Neuronal stem cell (in vitro differentiated cells): Measurements from ENCODE around the gene CNOT6L.
A peak's percentile ranks its signal among the peaks of the same experiment; 100 is the strongest.

ENCODE experiments used
- DNase-seq: peaks from one replicate; pipeline ENCODE4 v3.0.0-alpha.2; 2013; ENCODE audit warnings: low spot score
- H2AFZ ChIP-seq: one replicate; pipeline ENCODE4 v1.6.1; 2013; ENCODE audit warnings: mild to moderate bottlenecking, low read length, inconsistent platforms
- H2AK5ac ChIP-seq: 2 replicates; pipeline ENCODE4 v1.6.1; 2013; ENCODE audit warnings: low read depth, mild to moderate bottlenecking, inconsistent platforms, low read length, moderate library complexity, mixed read lengths
- H2BK120ac ChIP-seq: 2 replicates; pipeline ENCODE4 v1.6.1; 2013; ENCODE audit warnings: low read depth, mild to moderate bottlenecking, inconsistent platforms, low read length, moderate library complexity, mixed read lengths
- H2BK12ac ChIP-seq: one replicate; pipeline ENCODE4 v1.6.1; 2013; ENCODE audit warnings: low read length, inconsistent platforms
- H2BK15ac ChIP-seq: 2 replicates; pipeline ENCODE4 v1.6.1; 2013; ENCODE audit warnings: mild to moderate bottlenecking, low read length, inconsistent platforms, mixed read lengths
- H2BK5ac ChIP-seq: one replicate; pipeline ENCODE4 v1.6.1; 2013; ENCODE audit warnings: inconsistent platforms, mild to moderate bottlenecking, low read length, moderate library complexity
- H3K14ac ChIP-seq: one replicate; pipeline ENCODE4 v1.6.1; 2013; ENCODE audit warnings: low read length, inconsistent platforms
- H3K18ac ChIP-seq: 2 replicates; pipeline ENCODE4 v1.6.1; 2013; ENCODE audit warnings: low read length, inconsistent platforms
- H3K23ac ChIP-seq: 2 replicates; pipeline ENCODE4 v1.6.1; 2013; ENCODE audit warnings: low read depth, mild to moderate bottlenecking, mixed read lengths, low read length, inconsistent platforms; ENCODE audit not compliant: poor library complexity
- H3K27ac ChIP-seq: replicated peaks from 3 replicates; pipeline ENCODE4 v1.5.1; 2013; ENCODE audit warnings: low read length, inconsistent platforms
- H3K27me3 ChIP-seq, 3 experiments: 2 replicates each; pipeline ENCODE4 v1.6.1; 2013; ENCODE audit warnings: low read length in 3 of 3, mild to moderate bottlenecking in 2 of 3, inconsistent platforms in 1 of 3, low read depth in 1 of 3, mixed read lengths in 1 of 3, moderate library complexity in 1 of 3; ENCODE audit not compliant: control insufficient read depth in 3 of 3, insufficient read depth in 3 of 3
- H3K36me3 ChIP-seq, 2 donors: replicated peaks in 1 of 2; 2 replicates each; pipeline ENCODE4 v1.6.1; 2013; ENCODE audit warnings: low read length in 2 of 2; ENCODE audit not compliant: control insufficient read depth in 2 of 2, insufficient read depth in 2 of 2
- H3K4ac ChIP-seq: 2 replicates; pipeline ENCODE4 v1.6.1; 2013; ENCODE audit warnings: inconsistent platforms, mild to moderate bottlenecking, low read length, moderate library complexity
- H3K4me1 ChIP-seq, 2 donors: 1 replicate in 1 of 2; 2 replicates in 1 of 2; pipeline ENCODE4 v1.6.1; 2013; ENCODE audit warnings: low read length in 2 of 2, low read depth in 1 of 2; ENCODE audit not compliant: control insufficient read depth in 2 of 2, insufficient read depth in 1 of 2
- H3K4me2 ChIP-seq: one replicate; pipeline ENCODE4 v1.6.1; 2013; ENCODE audit warnings: mild to moderate bottlenecking, low read length, inconsistent platforms; ENCODE audit not compliant: insufficient read depth, poor library complexity, severe bottlenecking
- H3K4me3 ChIP-seq, 2 donors: 2 replicates each; pipeline ENCODE4 v1.5.1; 2013; ENCODE audit warnings: low read length in 2 of 2, mild to moderate bottlenecking in 2 of 2, inconsistent platforms in 1 of 2, moderate library complexity in 1 of 2
- H3K79me1 ChIP-seq: one replicate; pipeline ENCODE4 v1.6.1; 2013; ENCODE audit warnings: low read depth, mild to moderate bottlenecking, inconsistent platforms, low read length, moderate library complexity
- H3K9ac ChIP-seq: one replicate; pipeline ENCODE4 v1.6.1; 2013; ENCODE audit warnings: mild to moderate bottlenecking, low read depth, low read length, inconsistent platforms; ENCODE audit not compliant: poor library complexity
- H3K9me3 ChIP-seq, 2 donors: replicated peaks in 1 of 2; 2 replicates each; pipeline versions ENCODE3 to v1.6.1; 2013; ENCODE audit warnings: low read length in 2 of 2, mild to moderate bottlenecking in 2 of 2, inconsistent platforms in 1 of 2, low read depth in 1 of 2, mixed read lengths in 1 of 2, moderate library complexity in 1 of 2; ENCODE audit not compliant: control insufficient read depth in 2 of 2, insufficient read depth in 1 of 2
- H4K8ac ChIP-seq: one replicate; pipeline ENCODE4 v1.6.1; 2013; ENCODE audit warnings: low read depth, mild to moderate bottlenecking, inconsistent platforms, low read length, moderate library complexity
- H4K91ac ChIP-seq: one replicate; pipeline ENCODE4 v1.6.1; 2013; ENCODE audit warnings: low read length, low read depth, mild to moderate bottlenecking, inconsistent platforms; ENCODE audit not compliant: poor library complexity
- WGBS, 2 donors: extraction: QIAGEN DNeasy Blood & Tissue Kit; methylation state at CpG; one replicate each; pipeline ENCODE4 v1.1.7; 2013; ENCODE audit warnings: missing lambda C conversion rate in 2 of 2, mixed read lengths in 1 of 2; ENCODE audit not compliant: insufficient read length in 2 of 2, insufficient replicate concordance in 1 of 2; ENCODE audit errors: extremely low coverage in 2 of 2; 5-methylcytosine and 5-hydroxymethylcytosine counted together

CNOT6L gene

GRCh38 chr4:77845400-77845799 is 26.2 kb upstream of the CNOT6L start:
- Histone ChIP-seq H3K27me3 (no peaks in the 10 kb centered on the region), H2AFZ (no peak overlapping the region), H3K4me3 (no peak overlapping the region), H3K4ac (no peak overlapping the region), H4K91ac (no peak overlapping the region), H2BK5ac (no peak overlapping the region), H2BK12ac (no peak overlapping the region), H2BK15ac (no peak overlapping the region), H3K18ac (no peak overlapping the region), H3K14ac (no peak overlapping the region), H3K27ac (no peak overlapping the region), H3K4me2 (no peak overlapping the region), H3K36me3 (no peaks in the 10 kb centered on the region), H3K9ac (no peak overlapping the region), H3K79me1 (no peaks in the 10 kb centered on the region), H2AK5ac (no peak overlapping the region), H3K23ac (no peak overlapping the region), H2BK120ac (no peak overlapping the region), H3K4me1 (no peaks in the 10 kb centered on the region), H4K8ac (no peak overlapping the region), H3K9me3 (no peaks in the 10 kb centered on the region)
- no peak for DNase-seq
- no CpG with 5 or more reads among the region's 1 CpG for WGBS, 2 donors

- no peaks in the 10 kb centered on the region for H3K79me1 ChIP-seq
- H3K9me3 ChIP-seq = no peaks in the 10 kb centered on the region
- DNase-seq = no peak
- no peak overlapping the region for H2BK120ac ChIP-seq
- H3K4me1 ChIP-seq = no peaks in the 10 kb centered on the region
- H3K4me2 ChIP-seq = no peak overlapping the region
- no peak overlapping the region for H3K14ac ChIP-seq
- H3K4me3 ChIP-seq = no peak overlapping the region
- no peak overlapping the region for H3K9ac ChIP-seq
- no CpG with 5 or more reads among the region's 1 CpG for WGBS, 2 donors
- H3K27me3 ChIP-seq = no peaks in the 10 kb centered on the region
- H3K23ac ChIP-seq = no peak overlapping the region
- no peak overlapping the region for H3K27ac ChIP-seq
- no peaks in the 10 kb centered on the region for H3K36me3 ChIP-seq
- no peak overlapping the region for H2AFZ ChIP-seq
- no peak overlapping the region for H2BK12ac ChIP-seq
- no peak overlapping the region for H3K4ac ChIP-seq
- no peak overlapping the region for H2BK15ac ChIP-seq
- no peak overlapping the region for H4K8ac ChIP-seq
- no peak overlapping the region for H2BK5ac ChIP-seq
- no peak overlapping the region for H2AK5ac ChIP-seq
- H4K91ac ChIP-seq = no peak overlapping the region
- no peak overlapping the region for H3K18ac ChIP-seq
Observed at GRCh38 chr4:77844363-77844762, 25.2 kb upstream of the CNOT6L start.

GRCh38 chr4:77843628-77844027 is 24.5 kb upstream of the CNOT6L start:
- WGBS, 2 donors = no CpG with 5 or more reads among the region's 1 CpG
- Histone ChIP-seq H3K79me1 (no peaks in the 10 kb centered on the region), H3K14ac (no peak overlapping the region), H3K27ac (no peak overlapping the region), H2AFZ (peak overlapping the region; percentile 17), H3K4ac (no peak overlapping the region), H4K8ac (no peak overlapping the region), H2AK5ac (no peak overlapping the region), H2BK120ac (no peak overlapping the region), H3K23ac (no peak overlapping the region), H3K9ac (no peak overlapping the region), H3K18ac (no peak overlapping the region), H2BK5ac (no peak overlapping the region), H3K36me3 (no peaks in the 10 kb centered on the region), H2BK12ac (no peak overlapping the region), H4K91ac (no peak overlapping the region), H3K4me2 (no peak overlapping the region), H3K4me3 (no peak overlapping the region), H3K4me1 (no peaks in the 10 kb centered on the region), H2BK15ac (no peak overlapping the region), H3K27me3 (no peaks in the 10 kb centered on the region), H3K9me3 (no peaks in the 10 kb centered on the region)
- no peak for DNase-seq

GRCh38 chr4:77834403-77834802 is 15.2 kb upstream of the CNOT6L start:
- Histone ChIP-seq H2AFZ (no peak overlapping the region), H4K8ac (no peak overlapping the region), H2BK5ac (no peak overlapping the region), H3K9me3 (no peaks in the 10 kb centered on the region), H2BK15ac (no peak overlapping the region), H3K4me1 (no peaks in the 10 kb centered on the region), H3K18ac (no peak overlapping the region), H3K4me3 (no peak overlapping the region), H3K9ac (no peak overlapping the region), H3K36me3 (no peaks in the 10 kb centered on the region), H2AK5ac (no peak overlapping the region), H3K23ac (no peak overlapping the region), H3K27me3 (no peaks in the 10 kb centered on the region), H3K27ac (no peak overlapping the region), H4K91ac (no peak overlapping the region), H3K14ac (no peak overlapping the region), H3K79me1 (no peaks in the 10 kb centered on the region), H3K4me2 (no peak overlapping the region), H2BK120ac (no peak overlapping the region), H2BK12ac (no peak overlapping the region), H3K4ac (no peak overlapping the region)
- no peak for DNase-seq
- no CpG with 5 or more reads among the region's 4 CpGs for WGBS, 2 donors
